Measurements from ENCODE around the gene DGCR2.

- TF ChIP-seq POLR2A (IDR thresholded peaks at IDR 0.05): no peak
- no peak for TF ChIP-seq POLR2AphosphoS5 (IDR thresholded peaks at IDR 0.05)
- no peak for TF ChIP-seq CTCF (IDR thresholded peaks at IDR 0.05)
Measured at GRCh38 chr22:19152942-19153883, 31.0 kb upstream of the DGCR2 start.
